B cell (primary cell): ENCODE data around the gene PRKX. TPM values are rescaled to one million over a fixed set of nuclear protein-coding genes. Genes with fewer than 3 reads are reported as not detected.
"Not testable (repeated sequence)": the region's sequence is repeated elsewhere in the genome, so short reads cannot be mapped to it uniquely, and the experiment has no call there.

Source experiments
- ATAC-seq: fragments of 200-7000 bp; cut with Tn5 transposase; one replicate; pipeline ENCODE4 v1.10.0; 2021; ENCODE audit warnings: low read depth, mild to moderate bottlenecking, moderate number of reproducible peaks, moderate library complexity
- CTCF ChIA-PET: fragments of 350-600 bp; sonication (Branson Sonifier 250); formaldehyde crosslinking; loops from one replicate; lab custom pipeline; 2021; ENCODE audit warnings: antibody characterized with exemption, inconsistent platforms; lab: Charles Lee
- POLR2A ChIA-PET: fragments of 350-600 bp; sonication (Branson Sonifier 250); formaldehyde crosslinking; loops from one replicate; lab custom pipeline; 2021; ENCODE audit warnings: antibody characterized with exemption; lab: Charles Lee
- DNase-seq: peaks from one replicate; pipeline ENCODE4 v3.0.0; 2013
- H2AFZ ChIP-seq: 2 replicates; pipeline ENCODE4 v1.6.1; 2012; ENCODE audit warnings: mild to moderate bottlenecking, low read depth, low read length; ENCODE audit not compliant: insufficient read depth, poor library complexity, severe bottlenecking
- H3K27ac ChIP-seq, 2 donors: 1 replicate in 1 of 2; 2 replicates in 1 of 2; pipeline ENCODE4 v1.5.1; 2012 to 2013; ENCODE audit warnings: low read length in 2 of 2, mild to moderate bottlenecking in 2 of 2, moderate library complexity in 1 of 2
- H3K27me3 ChIP-seq, 4 experiments: fragments of 200-600 bp in 1 of 4; sonication (generic) in 1 of 4; replicated peaks in 1 of 4; 1 replicate in 2 of 4; 2 replicates in 2 of 4; pipeline versions ENCODE4 v1.6.1 to v1.7.0; 2013 to 2016; ENCODE audit warnings: low read length in 3 of 4, mild to moderate bottlenecking in 2 of 4, mixed read lengths in 1 of 4, moderate library complexity in 1 of 4; ENCODE audit not compliant: insufficient read depth in 4 of 4, control insufficient read depth in 3 of 4; ENCODE audit errors: control extremely low read depth in 1 of 4
- H3K36me3 ChIP-seq, 2 experiments: replicated peaks in 1 of 2; 1 replicate in 1 of 2; 2 replicates in 1 of 2; pipeline versions ENCODE4 v1.6.1 to v1.7.1; 2013; ENCODE audit warnings: low read length in 1 of 2; ENCODE audit not compliant: insufficient read depth in 2 of 2, control insufficient read depth in 1 of 2; ENCODE audit errors: control extremely low read depth in 1 of 2, extremely low read depth in 1 of 2
- H3K4me1 ChIP-seq, 2 donors: fragments of 200-600 bp in 1 of 2; sonication (generic) in 1 of 2; 1 replicate in 1 of 2; 2 replicates in 1 of 2; pipeline versions ENCODE4 v1.5.1 to v1.6.1; 2013 to 2017; ENCODE audit warnings: low read length in 2 of 2; ENCODE audit not compliant: control insufficient read depth in 2 of 2, insufficient read depth in 2 of 2
- H3K4me2 ChIP-seq: replicated peaks from 2 replicates; pipeline ENCODE3; 2012; ENCODE audit warnings: mild to moderate bottlenecking, low read depth, low read length; ENCODE audit not compliant: poor library complexity, severe bottlenecking
- H3K4me3 ChIP-seq, 5 experiments: fragments of 200-600 bp in 1 of 5; sonication (generic) in 1 of 5; 1 replicate in 3 of 5; 2 replicates in 2 of 5; pipeline versions ENCODE4 v1.5.1 to v1.7.0; 2011 to 2016; ENCODE audit warnings: low read length in 4 of 5, mild to moderate bottlenecking in 4 of 5, low read depth in 2 of 5, control low read depth in 1 of 5, moderate library complexity in 1 of 5; ENCODE audit not compliant: insufficient read depth in 1 of 5; ENCODE audit errors: control extremely low read depth in 1 of 5, extremely low read depth in 1 of 5
- H3K79me2 ChIP-seq: fragments of 200-600 bp; sonication (generic); one replicate; pipeline ENCODE4 v1.6.0; 2016; ENCODE audit warnings: low read length; ENCODE audit not compliant: control insufficient read depth, insufficient read depth
- H3K9ac ChIP-seq: fragments of 200-600 bp; sonication (generic); 2 replicates; pipeline ENCODE4 v1.6.1; 2017; ENCODE audit warnings: mild to moderate bottlenecking, low read length, moderate library complexity
- H3K9me3 ChIP-seq, 3 donors: one replicate each; pipeline versions ENCODE4 v1.6.1 to v1.7.1; 2013; ENCODE audit warnings: low read length in 2 of 3; ENCODE audit not compliant: control insufficient read depth in 2 of 3, insufficient read depth in 1 of 3; ENCODE audit errors: control extremely low read depth in 1 of 3
- H4K20me1 ChIP-seq: 2 replicates; pipeline ENCODE4 v1.6.0; 2012; ENCODE audit warnings: mild to moderate bottlenecking, low read length; ENCODE audit not compliant: insufficient read depth, control insufficient read depth, poor library complexity, severe bottlenecking
- H3K27ac Mint-ChIP-seq: one replicate; pipeline ENCODE4 v1.8.0; 2021; ENCODE audit warnings: mixed read lengths
- H3K27me3 Mint-ChIP-seq: one replicate; pipeline ENCODE4 v1.8.0; 2021; ENCODE audit warnings: mixed read lengths
- H3K4me1 Mint-ChIP-seq: one replicate; pipeline ENCODE4 v1.8.0; 2021; ENCODE audit warnings: mixed read lengths
- H3K4me3 Mint-ChIP-seq: one replicate; pipeline ENCODE4 v1.8.0; 2021; ENCODE audit warnings: mixed read lengths
- H3K9me3 Mint-ChIP-seq: one replicate; pipeline ENCODE4 v1.8.0; 2022; ENCODE audit warnings: mixed read lengths; ENCODE audit not compliant: insufficient read depth
- CTCF ChIP-seq: fragments of 200-600 bp; IDR thresholded peaks from one replicate; pipeline ENCODE4 v1.8.0; 2022; ENCODE audit warnings: antibody characterized with exemption, mild to moderate bottlenecking
- EZH2 ChIP-seq: IDR thresholded peaks from 2 replicates; pipeline ENCODE4 v1.6.1; 2012; ENCODE audit warnings: borderline replicate concordance, low read depth, mild to moderate bottlenecking, moderate library complexity, low read length; ENCODE audit not compliant: insufficient read depth, poor library complexity, severe bottlenecking
- WGBS: methylation state at CpG from one replicate; pipeline ENCODE4 v1.1.5; 2013; ENCODE audit warnings: missing lambda C conversion rate; ENCODE audit not compliant: insufficient coverage; 5-methylcytosine and 5-hydroxymethylcytosine counted together
- intact Hi-C: fragments of 100-400 bp; cut with micrococcal nuclease; formaldehyde crosslinking; loops from one replicate; pipeline ENCODE4 v1.10.0; 2022
- polyA plus RNA-seq: library from polyadenylated mRNA; depleted of rRNA; stranded (reverse); fragments of >200 nt; gene quantifications from 2 replicates; pipeline ENCODE4 v1.2.3, GENCODE V29; 2012
- total RNA-seq, 2 donors: library from RNA; stranded (reverse); fragments of 120-200 nt in 1 of 2; gene quantifications; 1 replicate in 1 of 2; 2 replicates in 1 of 2; pipeline versions ENCODE4 v1.2.3 to v1.2.4, GENCODE V29; 2013 to 2022

Gene PRKX
- total and polyA plus RNA-seq, 2 donors (not counting 1 experiment from before 2014, with no cell fraction given), result 26.2 to 52.5 TPM

- peak overlapping the region; percentile 47 for H2AFZ ChIP-seq
- TF ChIP-seq CTCF, result no peak
- TF ChIP-seq EZH2, result no peak
- CTCF ChIA-PET, result interaction anchor here (1.6 kb wide), 1 partner anchor 10 kb away, joined by 5 read pairs; no protein-coding TSS in a partner anchor
- Mint-ChIP-seq H3K9me3 (no peaks in the 10 kb centered on the region), H3K27ac (peak overlapping the region; percentile 95), H3K4me1 (peaks cover 8% of the 10 kb centered on the region), H3K27me3 (no peaks in the 10 kb centered on the region), H3K4me3 (peak overlapping the region; percentile 97)
- 5% methylated on average over 7 of the region's 16 CpGs for WGBS
- H4K20me1 ChIP-seq, result peaks cover 7% of the 10 kb centered on the region
- peak overlapping the region; percentile 68 to 83 for H3K27ac ChIP-seq
- POLR2A ChIA-PET, result interaction anchor here (0.5 to 1.4 kb wide), 2 partner anchors 24 to 42 kb away, joined by 3 read pairs; no protein-coding TSS in a partner anchor
- H3K4me2 ChIP-seq, result peak overlapping the region; percentile 90
- DNase-seq (peak; percentile 72), ATAC-seq (peak; percentile 50)
- intact Hi-C loops, result loop anchor here (5.0 kb wide), 2 partner anchors 49 to 784 kb away; partner anchors contain the start of gene ARSD
- H3K27me3 ChIP-seq, result no peaks in the 10 kb centered on the region
- no peaks in the 10 kb centered on the region for H3K36me3 ChIP-seq
- H3K9ac ChIP-seq, result peak overlapping the region; percentile 79
- peaks cover 64% of the 10 kb centered on the region for H3K79me2 ChIP-seq
- H3K4me3 ChIP-seq, result peak overlapping the region in 4 of 5 experiments; percentile 65 to 88 (median 77)
- H3K4me1 ChIP-seq, result peaks cover 15 to 21% of the 10 kb centered on the region in 2 donors
- no peaks in the 10 kb centered on the region for H3K9me3 ChIP-seq
Measured at GRCh38 chrX:3711331-3711917, 2.0 kb downstream of the PRKX start.

- Histone ChIP-seq H3K79me2 (peaks cover 92% of the 10 kb centered on the region), H3K4me1 (peaks cover 15 to 19% of the 10 kb centered on the region in 2 donors), H4K20me1 (peaks cover 12% of the 10 kb centered on the region)
- H3K9me3 ChIP-seq, ATAC-seq, H3K27me3 Mint-ChIP-seq, DNase-seq, CTCF ChIA-PET, H3K9ac ChIP-seq, H3K27ac Mint-ChIP-seq, H3K4me2 ChIP-seq, POLR2A ChIA-PET, H3K9me3 Mint-ChIP-seq, H3K4me3 Mint-ChIP-seq, H3K27ac ChIP-seq, H3K27me3 ChIP-seq, H2AFZ ChIP-seq, H3K36me3 ChIP-seq, intact Hi-C loops, H3K4me3 ChIP-seq: not testable (repeated sequence)
- 100% methylated on average over 2 of the region's 8 CpGs for WGBS
- H3K4me1 Mint-ChIP-seq, result peaks cover 20% of the 10 kb centered on the region
Measured at GRCh38 chrX:3707673-3708274, 5.7 kb downstream of the PRKX start.
